NCI-H748 treated with DMSO at 0.1 percent for 48 hours (cell line): ENCODE data around the gene BAG5.
"Not testable (repeated sequence)": the region's sequence is repeated elsewhere in the genome, so short reads cannot be mapped to it uniquely, and the experiment has no call there.

Source experiments
- DNase-seq: peaks from one replicate; lab custom pipeline; 2025; lab: John Stamatoyannopoulos, UW

The BAG5 gene

DNA sequence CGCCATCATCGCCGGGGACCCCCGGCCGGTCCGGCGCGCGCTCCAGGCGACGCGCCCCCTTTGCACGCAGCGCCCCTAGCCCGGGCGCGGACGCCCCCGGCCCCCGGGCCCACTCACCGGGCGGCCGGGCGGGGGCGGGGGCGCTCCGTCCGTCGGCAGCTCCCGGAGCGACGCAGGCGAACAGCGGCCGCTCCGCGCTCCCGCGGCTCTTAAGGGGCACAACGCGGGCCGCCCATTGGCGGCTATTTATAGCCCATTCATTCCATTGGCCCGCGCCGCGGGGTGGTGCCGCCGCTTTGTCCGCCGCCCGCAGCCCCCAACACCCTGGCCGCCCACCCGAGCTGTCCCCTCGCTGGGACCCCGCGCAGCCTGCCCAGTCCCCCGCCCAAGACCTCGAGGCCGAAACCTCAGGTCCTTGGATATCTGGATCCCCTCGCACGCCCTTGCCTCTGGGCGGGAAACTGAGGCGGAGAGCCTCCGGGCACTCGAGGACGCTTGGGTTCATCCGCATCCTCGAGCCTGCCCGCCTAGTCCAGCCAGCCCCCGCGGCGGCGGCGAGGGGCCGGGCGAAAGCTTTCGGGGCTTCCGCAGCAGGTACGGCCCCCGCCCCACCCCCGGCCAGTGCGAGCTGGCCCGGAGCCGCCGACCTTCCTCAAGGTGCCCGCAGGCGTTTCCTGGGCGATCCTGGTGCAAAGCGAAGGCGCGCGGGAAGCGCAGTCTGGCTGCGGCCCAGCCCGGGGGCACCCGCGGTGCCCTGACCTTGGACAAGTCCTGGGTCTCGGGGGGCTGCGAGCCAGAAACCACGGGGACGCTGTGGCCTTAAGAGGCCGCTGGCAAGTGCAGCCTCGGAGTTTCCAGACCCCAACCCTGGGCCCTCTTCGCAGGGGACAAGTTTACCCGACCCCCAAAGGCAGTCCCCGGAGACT lies 39.5 kb downstream of the BAG5 start, which contains the start of gene CKB:
Gene CKB, minus strand, starts transcription at position 182 of the 926 bp plus-strand sequence. CDS start 337 bp downstream, outside the sequence.
- DNase-seq = peak; percentile 74

DNA sequence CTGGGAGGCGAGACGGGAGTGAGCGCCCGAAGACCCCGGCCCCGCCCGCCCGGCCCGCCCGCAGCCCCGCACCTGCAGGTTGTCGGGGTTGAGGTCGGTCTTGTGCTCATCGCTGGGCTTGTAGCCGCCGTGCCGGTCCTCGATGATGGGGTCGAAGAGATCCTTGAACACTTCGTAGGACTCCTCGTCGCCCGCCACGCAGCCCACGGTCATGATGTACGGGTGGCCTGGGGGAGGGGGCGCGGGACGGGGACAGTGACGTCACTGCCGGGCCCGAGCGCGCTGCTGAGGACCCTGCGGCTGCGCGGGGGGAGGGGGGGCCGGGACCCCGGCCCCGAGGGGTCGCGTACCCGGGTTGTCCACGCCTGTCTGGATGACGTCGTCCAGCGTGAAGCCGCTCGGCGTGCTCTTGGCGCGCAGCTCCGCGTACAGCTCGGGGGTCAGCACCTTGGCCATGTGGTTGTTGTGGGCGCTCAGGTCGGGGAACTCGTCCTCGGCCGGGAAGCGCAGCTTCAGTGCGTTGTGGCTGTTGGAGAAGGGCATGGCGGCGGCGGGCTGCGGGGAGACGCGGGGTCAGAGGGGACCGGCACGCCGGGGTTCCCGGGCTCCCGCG lies 40.4 kb downstream of the BAG5 start:
- peak; percentile 51 for DNase-seq

DNA sequence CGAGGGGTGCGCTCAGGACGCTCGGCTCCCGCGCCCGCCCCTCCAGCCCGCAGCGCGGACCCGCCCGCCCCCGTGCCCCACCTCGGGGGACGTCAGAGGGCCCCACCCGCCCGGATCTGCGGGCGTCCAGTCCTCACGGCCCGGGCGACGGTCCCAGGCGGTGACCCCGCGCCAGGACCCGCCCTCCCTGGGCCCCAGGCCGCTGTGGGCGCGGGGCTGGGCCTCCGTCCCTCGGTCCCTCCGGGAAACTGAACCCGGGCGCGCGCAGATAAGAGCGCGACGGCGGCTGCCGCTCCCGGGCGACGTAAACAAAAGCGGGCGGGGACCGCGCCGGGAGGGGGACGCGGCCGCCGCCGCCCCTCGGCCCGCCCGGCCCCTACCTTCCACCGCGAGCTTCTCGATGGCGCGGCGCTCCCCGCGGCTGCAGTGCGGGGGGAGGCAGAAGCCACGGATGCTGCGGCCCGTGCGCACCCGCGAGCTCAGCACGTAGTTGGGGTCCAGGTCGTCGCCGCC lies 41.0 kb downstream of the BAG5 start:
- no peak for DNase-seq

DNA sequence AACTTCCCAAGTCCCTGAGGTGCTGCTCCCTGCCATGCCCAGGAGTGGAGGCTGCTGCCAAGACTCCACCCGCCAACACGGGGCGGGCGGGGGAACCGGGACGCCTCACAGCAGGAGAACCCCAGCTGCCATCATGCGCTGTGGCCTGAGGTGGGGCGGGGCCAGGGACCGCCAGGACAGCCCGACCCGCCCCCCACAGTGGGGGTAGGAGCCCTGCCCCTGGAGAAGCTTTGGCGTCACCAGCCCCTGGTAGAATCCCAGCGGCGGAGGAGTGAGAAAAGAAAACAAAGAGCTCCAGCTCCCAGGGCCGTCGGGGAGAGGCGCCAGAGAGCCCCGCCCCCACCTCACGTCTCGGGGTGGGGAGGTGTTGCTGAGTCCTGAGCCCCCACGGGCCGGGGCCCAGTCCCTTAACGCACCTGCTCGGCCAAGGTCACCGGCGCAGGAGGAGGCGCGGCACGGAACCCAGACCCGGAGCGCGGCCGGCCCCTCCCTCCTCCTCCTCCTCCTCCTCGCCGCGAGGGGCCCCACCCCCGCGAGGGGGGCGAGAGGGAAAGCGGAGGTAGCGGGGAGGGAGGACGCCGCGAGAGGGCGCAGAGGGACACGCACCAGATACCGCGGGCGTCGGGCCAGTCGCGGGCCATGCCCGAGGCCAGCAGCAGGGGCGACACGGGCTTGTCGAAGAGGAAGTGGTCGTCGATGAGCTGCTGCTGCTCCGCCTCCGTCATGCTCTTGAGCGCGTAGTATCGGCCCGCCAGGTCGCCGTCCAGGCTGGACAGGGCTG lies 41.6 kb downstream of the BAG5 start:
- DNase-seq = peak; percentile 72

DNA sequence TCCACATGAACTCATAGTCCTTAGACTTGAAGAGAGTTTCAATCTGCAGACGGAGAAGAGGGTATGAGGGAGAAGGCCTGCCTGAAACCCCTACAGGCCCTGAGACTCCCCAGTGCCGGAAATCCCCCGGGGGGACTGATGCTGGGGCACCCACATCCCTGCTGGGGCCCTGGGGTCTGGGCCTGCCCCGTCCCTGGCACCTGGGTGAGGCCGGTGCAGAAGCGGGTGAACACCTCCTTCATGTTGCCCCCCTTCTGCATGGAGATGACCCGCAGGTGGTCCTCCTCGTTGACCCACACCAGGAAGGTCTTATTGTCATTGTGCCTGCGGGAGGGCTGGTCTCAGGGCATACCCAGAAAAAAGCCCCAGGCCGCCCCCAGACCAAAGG lies 42.2 kb downstream of the BAG5 start:
- no peak for DNase-seq

DNA sequence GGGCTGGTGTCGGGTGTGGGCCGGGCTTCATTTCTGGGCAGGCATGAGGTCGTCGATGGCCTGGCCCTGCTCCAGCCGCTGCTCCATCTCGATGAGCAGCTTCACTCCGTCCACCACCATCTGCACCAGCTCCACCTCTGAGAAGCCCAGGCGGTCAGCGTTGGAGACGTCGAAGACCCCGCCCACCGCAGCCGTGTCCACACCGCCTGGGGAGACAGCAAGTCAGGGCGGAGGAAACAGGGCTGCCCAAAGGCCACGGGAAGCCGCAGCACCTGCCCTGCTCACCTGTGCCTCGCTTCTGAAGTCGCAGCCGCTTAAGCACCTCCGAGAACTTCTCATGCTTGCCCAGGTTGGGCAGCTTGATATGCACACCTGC lies 42.6 kb downstream of the BAG5 start:
- no peak for DNase-seq

DNA sequence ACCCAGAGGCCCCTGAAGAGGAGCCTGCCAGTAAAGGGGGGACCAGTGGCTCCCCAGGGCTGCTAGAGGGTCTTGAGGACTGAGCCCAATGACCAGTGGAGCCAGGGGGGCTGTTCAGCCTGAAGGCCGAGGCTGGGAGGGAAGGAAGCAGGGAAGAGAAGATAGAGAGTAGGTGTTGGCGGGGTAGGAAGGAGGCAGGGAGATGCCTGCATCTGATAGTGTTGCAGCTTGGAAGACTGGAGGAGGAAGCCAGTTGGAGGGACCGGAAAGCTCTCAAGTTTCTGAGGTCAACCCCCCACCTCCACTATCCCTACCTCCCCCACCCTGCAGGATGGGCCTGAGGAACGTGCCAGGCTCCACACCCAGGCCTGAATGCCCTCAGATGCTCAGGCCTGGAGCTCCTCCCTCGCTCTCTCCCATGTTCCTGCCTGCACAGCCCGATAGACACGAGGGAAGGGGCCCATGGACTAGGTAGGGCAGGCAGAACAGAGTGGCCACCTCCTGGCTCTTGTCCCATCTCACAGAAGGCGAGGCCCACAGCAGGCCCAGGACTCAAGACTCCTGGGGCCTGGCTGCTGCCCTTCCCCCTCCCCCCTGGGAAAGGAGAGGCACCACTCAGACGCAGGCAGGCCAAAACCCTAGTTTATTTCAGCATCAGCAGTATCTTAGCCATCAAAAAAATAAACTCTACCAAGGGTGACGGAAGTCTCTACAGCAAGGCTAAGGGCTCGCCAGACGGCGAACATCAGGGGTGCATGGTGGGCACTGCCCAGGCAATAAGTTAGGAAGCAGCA lies 43.2 kb downstream of the BAG5 start:
- DNase-seq = no peak

DNA sequence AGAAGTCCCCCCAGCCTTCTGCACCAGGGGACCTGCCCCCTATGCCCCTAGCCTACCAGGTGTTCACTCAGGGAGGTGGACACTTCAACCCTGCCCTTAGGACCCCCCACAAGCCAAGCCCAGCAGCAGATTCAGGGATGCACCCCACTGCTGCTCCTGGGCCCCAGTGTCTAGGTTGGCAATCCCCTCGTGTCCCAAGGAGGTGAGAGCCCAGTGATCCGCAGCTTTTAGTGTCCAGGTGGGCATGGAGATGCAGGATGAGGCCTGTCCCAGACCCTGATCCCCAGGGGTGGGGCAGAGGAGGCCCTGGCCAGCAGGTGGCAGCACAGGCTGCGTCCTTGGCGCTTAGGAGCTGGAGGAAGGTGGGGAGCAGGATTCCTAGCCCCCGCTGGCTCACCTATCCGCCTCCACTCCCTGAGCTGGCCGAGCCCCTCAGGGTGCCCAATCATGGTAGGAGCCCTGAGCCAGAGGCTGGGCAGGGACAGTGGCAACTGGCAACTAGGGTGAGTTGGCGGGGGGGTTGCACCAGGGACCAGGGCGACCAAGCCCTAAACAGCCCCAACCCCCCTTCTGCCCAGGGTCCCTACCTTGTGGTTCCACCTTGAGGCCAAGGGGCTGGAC lies 43.9 kb downstream of the BAG5 start:
- DNase-seq = no peak

DNA sequence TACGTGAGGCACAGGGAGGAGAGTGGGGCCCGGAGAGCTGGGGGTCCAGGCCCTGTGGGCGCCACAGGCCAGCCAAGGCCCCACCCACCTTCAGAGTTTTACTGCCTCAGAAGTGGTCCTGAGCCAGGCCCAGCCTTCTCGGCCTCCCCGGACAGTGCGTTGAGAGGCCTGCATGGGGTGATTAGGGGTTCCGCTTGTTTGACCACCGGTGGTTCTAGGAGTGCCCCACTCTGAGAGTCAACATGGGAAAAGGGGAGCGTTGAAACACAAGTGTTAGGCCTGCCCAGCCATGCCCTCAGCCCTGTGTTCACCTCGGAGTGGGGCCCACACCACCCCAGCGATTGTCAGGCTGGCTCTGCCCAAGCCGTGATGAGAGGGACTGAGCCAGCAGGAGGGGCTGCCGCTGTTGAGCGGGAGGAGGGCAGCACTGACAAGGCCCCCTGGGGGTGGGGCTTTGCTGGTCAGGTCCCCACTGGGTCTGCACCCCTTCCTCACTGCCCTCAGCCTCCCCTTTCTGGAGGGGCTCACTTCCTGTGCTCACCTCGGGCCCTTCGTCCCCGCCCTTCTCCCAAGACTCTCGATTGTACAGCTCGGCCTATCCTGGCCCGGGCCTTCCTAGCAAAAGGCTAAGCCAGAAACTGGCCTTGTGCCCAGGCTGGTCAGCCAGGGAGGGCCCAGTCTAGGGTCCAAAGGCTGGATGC lies 44.6 kb downstream of the BAG5 start:
- no peak for DNase-seq

DNA sequence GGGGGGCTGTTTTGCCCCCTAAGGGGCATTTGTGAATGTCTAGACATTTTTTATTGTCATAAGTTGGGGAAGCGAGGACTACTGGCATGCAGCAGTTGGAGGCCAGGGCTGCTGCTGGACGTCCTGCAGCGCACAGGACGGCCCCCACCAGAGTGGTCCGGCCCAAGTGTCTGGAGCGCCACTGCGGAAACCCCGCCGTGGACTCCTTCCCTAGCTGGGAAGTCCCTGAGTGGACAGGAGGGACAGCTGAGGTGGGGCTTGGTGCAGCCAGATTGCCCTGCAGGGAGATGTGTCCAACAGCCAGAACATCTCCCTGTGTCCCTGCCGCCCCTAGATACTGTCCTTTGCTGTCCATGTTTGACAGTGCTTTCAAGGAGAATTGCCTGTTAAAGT lies 45.3 kb downstream of the BAG5 start:
- no peak for DNase-seq

DNA sequence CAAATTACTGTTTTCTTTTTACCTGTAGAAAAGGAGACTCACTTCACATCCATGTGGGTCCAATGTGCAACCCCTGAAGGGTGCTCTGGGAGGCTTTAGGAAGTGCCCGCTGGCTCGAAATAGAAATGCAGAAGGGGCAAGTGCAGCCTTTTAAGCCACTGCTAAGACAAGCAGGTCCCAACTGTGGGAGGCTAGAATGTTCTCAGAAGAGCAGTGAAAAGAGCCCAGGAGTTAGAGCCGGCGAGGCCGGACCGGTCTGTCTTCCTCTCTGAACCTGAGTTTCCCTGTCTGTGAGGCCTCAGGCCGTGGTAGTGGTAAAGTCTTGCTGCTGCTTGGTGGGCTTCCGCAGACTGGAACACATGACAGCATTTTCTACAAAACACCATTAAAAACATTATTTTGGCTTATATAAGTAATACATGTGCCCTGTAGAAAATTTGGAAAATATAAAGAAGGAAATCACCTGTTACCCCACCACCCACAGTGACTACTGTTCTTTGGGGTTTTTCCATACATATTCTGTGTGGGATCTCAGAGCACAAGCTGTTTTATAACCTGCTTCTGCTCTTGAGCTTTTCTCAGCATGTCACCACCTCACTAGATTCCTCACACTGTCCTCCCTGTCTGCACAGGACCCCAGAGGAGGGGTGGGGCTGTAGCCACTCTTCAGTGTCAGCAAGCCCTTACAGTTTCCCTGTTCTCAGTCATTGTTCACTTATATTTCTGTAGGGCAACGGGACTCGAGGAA lies 45.9 kb downstream of the BAG5 start:
- no peak for DNase-seq

DNA sequence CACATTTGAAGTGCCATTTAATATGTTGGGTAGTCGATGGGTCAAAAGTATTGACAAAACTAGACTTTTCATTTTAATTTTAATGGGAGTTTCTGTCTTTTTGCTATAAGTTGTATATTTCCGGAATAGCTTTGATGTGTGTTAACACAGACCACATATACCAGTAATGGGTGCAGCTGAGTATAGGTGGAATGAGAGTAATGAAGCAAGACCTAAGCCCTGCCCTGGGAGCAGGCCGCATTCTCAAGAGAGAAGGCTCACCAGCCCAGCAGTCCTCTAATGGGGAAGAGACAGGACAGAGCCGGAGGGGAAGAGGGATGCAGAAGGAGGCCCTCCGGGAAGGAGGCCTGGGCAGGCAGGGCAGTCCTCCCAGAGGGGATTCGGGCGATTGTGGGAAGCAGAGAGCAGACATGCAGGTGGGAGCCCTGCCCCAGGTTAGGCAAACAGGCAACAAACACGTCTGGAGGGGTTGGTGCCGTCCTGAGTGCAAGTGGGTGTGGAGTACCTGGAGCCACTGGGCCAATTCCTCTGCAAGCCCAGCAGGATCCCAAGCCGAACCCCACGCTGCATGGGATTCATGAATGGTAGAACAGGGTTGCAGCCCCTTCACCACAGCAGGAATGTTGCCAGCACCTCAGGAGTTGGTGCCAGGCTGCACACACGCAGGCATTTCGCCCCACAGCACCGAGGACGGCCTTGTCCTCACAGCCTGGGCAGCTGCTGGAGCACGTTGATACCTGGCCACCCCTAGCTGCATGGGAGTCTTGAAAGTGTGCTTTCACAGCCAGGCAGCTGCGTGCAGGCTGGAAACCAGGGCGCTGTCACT lies 47.6 kb downstream of the BAG5 start:
- DNase-seq = no peak

DNA sequence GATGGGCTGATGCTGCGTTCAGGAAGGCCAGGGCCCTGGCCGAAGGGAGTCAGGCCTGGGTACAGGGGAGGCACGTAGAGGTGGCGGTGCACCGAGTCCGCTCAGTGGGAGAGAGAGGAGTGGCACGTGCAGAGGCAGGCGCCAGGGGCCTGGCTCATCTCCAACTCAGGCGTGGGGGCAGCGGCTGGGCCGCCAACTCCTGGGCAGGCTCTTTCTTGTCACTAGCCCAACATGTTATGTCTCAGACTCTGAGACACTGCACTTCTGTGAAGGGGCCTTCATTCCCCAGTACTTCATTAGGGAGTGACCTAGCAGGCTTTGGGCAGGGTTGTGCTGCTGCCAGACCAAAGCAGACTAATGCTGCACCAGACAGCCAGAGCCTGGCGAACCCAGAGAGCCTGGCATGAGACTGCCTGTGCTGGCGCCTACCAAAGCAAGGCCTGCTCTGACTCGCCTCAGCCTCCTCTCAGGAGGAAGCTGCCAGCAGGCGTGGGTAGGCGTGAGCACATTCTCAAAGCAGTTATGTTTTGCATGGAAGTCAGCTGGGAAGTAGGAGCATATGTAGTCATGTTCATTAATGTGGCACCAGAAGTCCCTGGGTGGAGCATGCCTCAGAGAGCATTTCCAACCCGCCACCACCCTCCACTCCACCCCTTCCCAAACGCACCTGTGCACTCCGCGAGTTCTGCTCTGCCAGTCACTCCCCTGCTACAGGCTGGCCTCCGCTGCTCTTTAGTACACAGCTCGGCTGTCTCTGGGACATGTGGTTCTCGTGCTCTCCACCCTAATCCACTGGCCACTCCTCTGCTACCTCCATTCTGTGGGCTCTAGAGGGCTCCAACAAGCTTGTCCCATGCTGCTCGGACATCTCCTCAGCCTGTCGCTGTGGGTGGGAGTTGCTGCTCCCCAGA lies 49.5 kb downstream of the BAG5 start:
- DNase-seq = no peak

DNA sequence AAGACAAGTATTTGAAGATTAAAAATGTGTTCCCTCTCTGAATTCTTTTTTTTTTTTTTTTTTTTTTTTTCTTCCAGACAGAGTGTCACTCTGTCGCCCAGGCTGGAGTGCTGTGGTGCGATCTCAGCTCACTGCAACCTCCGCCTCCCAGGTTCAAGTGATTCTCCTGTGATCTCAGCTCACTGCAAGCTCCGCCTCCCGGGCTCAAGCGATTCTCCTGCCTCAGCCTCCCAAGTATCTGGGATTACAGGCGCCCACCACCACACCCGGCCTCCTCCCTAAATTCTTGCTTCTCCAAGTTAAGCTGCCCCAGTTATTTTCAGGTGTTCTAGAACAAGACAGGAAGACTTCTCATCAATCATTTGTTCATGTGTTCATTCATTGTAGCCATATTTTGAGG lies 50.3 kb downstream of the BAG5 start:
- not testable (repeated sequence) for DNase-seq

DNA sequence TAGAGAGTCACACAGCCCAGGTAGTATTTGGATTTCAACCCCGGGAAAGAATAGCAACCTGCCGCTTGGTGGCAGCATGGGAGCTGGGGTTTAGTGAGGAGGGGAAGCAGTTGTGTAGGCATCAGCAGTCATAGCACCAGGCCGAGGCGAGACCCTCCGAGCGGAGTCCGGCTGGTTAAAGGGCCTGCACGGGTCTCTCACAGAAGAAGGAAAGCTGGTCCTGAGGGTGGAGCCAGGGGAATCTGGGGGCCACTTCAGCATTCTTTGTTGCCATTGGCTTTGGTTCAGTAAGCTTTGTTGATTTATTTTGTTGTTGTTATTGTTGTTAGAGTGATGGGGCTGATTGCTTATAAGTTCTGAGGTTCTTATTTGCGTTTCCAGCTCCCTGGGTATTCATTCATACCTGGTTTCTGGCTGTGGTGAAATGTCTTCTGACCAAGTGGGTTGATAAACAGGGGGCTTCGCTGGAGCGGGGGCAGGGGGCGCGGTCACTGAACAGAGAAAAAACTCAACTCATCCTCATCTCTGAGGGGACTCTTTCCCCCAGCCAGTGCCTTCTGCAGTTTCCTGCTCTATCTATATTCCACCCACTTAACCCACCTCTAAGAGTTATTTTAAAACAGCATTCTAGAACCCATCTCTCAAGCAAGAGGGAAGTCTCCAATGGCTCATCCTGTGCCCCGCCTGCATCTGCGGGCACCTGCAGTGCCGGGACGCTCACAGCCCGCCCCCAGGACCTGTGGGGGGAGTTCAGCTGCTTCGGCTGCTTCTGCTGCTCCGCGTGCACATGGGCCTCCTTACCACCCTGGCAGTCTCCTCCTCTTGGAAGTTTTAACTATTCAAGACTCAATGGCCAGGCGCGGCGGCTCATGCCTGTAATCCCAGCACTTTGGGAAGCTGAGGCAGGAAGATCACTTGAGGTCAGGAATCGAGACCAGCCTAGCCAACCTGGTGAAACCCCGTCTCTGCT lies 51.4 kb downstream of the BAG5 start:
- no peak for DNase-seq

DNA sequence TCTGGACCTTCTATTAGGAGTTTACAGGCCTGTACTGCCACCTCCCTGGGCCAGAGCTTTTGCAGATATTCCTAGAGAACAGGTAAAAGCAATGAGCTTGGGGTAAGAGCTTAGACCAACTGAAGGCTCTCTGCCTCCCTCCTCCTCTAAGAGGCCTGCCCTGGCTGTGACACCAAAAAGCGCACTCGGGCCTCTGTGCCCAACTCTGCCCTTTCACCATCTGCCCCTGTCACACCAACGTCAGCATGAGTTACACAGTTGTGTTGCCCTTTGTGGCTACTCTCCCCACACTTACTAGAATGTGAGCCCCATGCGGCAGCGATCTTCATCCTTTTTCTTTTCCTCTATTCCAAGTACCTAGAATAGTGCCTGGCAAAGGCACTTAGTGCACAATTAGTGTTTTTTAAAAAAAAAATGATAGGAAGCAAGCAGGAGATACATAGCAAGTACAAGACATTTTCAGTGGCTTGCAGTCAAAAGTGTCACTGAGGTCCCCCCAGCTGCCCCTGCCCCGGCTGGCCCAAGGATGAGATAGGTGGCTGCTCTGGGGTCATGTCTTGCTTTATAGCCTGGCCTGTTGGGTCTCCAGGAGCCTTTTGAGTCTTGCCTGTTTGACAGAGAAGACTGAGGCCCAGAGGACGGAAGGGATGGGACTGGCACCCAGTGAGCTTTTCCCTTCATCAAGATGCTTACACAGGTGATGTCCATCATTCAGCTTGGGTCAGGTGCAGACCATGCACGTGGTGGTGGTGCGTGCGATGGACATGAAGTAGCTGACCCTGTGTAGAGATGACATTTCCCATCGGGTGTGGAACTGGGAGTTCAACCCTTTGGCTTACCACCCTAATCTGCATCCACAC lies 52.4 kb downstream of the BAG5 start:
- DNase-seq = no peak
